CD4-positive, CD25-positive, alpha-beta regulatory T cell (primary cell): Measurements from ENCODE around the gene RAE1. TPM values are rescaled to one million over a fixed set of nuclear protein-coding genes. Genes with fewer than 3 reads are reported as not detected.
"Not testable (repeated sequence)": the region's sequence is repeated elsewhere in the genome, so short reads cannot be mapped to it uniquely, and the experiment has no call there.

Source experiments
- ATAC-seq, 2 donors: fragments of 150-1000 bp; cut with Tn5 transposase; one replicate each; pipeline ENCODE4 v1.10.0; 2021; ENCODE audit warnings: low read depth in 2 of 2, moderate number of reproducible peaks in 2 of 2, moderate library complexity in 1 of 2
- DNase-seq, 3 donors: peaks; one replicate each; pipeline versions ENCODE4 v3.0.0 to v3.0.0-alpha.2; 2012 to 2022; ENCODE audit warnings: mixed read lengths in 1 of 3
- H3K27ac ChIP-seq: one replicate; pipeline ENCODE4 v1.7.0; 2013; ENCODE audit warnings: mild to moderate bottlenecking, low read length; ENCODE audit not compliant: insufficient read depth, poor library complexity, severe bottlenecking
- H3K27me3 ChIP-seq: one replicate; pipeline ENCODE4 v1.7.0; 2013; ENCODE audit warnings: low read length; ENCODE audit not compliant: control insufficient read depth, insufficient read depth
- H3K36me3 ChIP-seq: one replicate; pipeline ENCODE4 v1.7.0; 2013; ENCODE audit warnings: mild to moderate bottlenecking, low read length, moderate library complexity; ENCODE audit not compliant: control insufficient read depth, insufficient read depth
- H3K4me1 ChIP-seq: 2 replicates; pipeline ENCODE4 v1.7.0; 2013; ENCODE audit warnings: mild to moderate bottlenecking, low read length; ENCODE audit not compliant: insufficient read depth, control insufficient read depth, poor library complexity, severe bottlenecking
- H3K4me3 ChIP-seq: one replicate; pipeline ENCODE4 v1.7.0; 2013; ENCODE audit warnings: low read depth, mild to moderate bottlenecking, low read length, moderate library complexity
- H3K9me3 ChIP-seq, 2 experiments: 1 replicate in 1 of 2; 2 replicates in 1 of 2; pipeline ENCODE4 v1.7.0; 2013; ENCODE audit warnings: low read length in 2 of 2, mild to moderate bottlenecking in 1 of 2, moderate library complexity in 1 of 2; ENCODE audit not compliant: control insufficient read depth in 2 of 2
- H3K27ac Mint-ChIP-seq, 3 donors: one replicate each; pipeline ENCODE4 v1.8.0; 2020 to 2022; ENCODE audit warnings: mild to moderate bottlenecking in 3 of 3, mixed read lengths in 3 of 3, moderate library complexity in 2 of 3
- H3K27me3 Mint-ChIP-seq: one replicate; pipeline ENCODE4 v1.8.0; 2022; ENCODE audit warnings: mild to moderate bottlenecking, mixed read lengths
- H3K36me3 Mint-ChIP-seq: one replicate; pipeline ENCODE4 v1.8.0; 2020; ENCODE audit warnings: mixed read lengths
- H3K4me1 Mint-ChIP-seq, 4 donors: one replicate each; pipeline ENCODE4 v1.8.0; 2020 to 2022; ENCODE audit warnings: mixed read lengths in 4 of 4, mild to moderate bottlenecking in 1 of 4
- H3K4me3 Mint-ChIP-seq, 4 donors: one replicate each; pipeline ENCODE4 v1.8.0; 2020 to 2022; ENCODE audit warnings: mild to moderate bottlenecking in 4 of 4, mixed read lengths in 4 of 4, moderate library complexity in 3 of 4
- H3K9me3 Mint-ChIP-seq, 7 donors: one replicate each; pipeline ENCODE4 v1.8.0; 2020 to 2022; ENCODE audit warnings: mixed read lengths in 7 of 7, mild to moderate bottlenecking in 3 of 7, moderate library complexity in 2 of 7
- polyA plus RNA-seq, 4 donors: library from polyadenylated mRNA; unstranded; fragments of 300-500 nt; fragmentation: Illumina TruSeq; gene quantifications; one replicate each; pipeline ENCODE4 v1.2.3, GENCODE V29; 2021
- total RNA-seq: library from RNA; stranded (reverse); gene quantifications from one replicate; pipeline ENCODE4 v1.2.3, GENCODE V29; 2022

The RAE1 gene
- total and polyA plus RNA-seq, 5 donors from 2014 or later, result 33.0 to 52.1 (median 36.5) TPM

DNA sequence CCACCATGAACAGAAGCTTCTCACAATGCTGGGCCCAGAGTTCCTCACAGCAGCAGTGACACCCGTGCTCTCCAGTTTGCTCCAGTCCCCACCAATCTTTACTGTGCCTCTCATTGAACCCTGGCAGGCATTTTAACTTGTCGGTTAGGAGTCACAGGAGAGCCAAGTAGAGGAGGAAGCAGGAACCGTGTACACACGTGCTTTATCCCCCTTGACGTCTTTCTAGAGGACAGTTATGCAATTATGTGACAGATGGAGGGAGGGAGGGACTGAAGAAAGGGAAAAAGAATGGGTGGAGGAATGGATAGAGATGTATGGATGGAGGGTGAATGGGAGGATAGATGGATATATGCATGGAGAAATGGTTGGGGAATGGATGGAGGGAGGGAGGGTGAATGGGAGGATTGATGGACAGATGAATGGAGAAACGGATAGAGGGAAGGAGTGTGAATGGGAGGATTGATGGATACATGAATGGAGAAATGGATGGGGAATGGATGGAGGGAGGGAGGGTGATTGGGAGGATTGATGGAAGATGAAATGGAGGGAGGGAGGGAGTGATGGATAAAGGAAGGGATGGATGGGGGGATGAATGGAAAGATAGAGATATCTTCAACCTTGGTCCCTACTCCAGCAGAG, 66.1 kb downstream of the RAE1 start:
- Mint-ChIP-seq H3K4me3 (no peak overlapping the region), H3K9me3 (no peaks in the 10 kb centered on the region), H3K27me3 (peaks cover 8% of the 10 kb centered on the region), H3K27ac (peak overlapping the region in 1 of 3 donors; percentile 25), H3K4me1 (peaks cover 5 to 27% (median 7%) of the 10 kb centered on the region in 4 donors), H3K36me3 (no peaks in the 10 kb centered on the region)
- DNase-seq (no peak), ATAC-seq (no peak)
- no peak overlapping the region for H3K4me3 ChIP-seq
- H3K36me3 ChIP-seq, result no peaks in the 10 kb centered on the region
- no peaks in the 10 kb centered on the region for H3K9me3 ChIP-seq
- peaks cover 1% of the 10 kb centered on the region for H3K4me1 ChIP-seq
- no peaks in the 10 kb centered on the region for H3K27me3 ChIP-seq
- H3K27ac ChIP-seq, result no peak overlapping the region

DNA sequence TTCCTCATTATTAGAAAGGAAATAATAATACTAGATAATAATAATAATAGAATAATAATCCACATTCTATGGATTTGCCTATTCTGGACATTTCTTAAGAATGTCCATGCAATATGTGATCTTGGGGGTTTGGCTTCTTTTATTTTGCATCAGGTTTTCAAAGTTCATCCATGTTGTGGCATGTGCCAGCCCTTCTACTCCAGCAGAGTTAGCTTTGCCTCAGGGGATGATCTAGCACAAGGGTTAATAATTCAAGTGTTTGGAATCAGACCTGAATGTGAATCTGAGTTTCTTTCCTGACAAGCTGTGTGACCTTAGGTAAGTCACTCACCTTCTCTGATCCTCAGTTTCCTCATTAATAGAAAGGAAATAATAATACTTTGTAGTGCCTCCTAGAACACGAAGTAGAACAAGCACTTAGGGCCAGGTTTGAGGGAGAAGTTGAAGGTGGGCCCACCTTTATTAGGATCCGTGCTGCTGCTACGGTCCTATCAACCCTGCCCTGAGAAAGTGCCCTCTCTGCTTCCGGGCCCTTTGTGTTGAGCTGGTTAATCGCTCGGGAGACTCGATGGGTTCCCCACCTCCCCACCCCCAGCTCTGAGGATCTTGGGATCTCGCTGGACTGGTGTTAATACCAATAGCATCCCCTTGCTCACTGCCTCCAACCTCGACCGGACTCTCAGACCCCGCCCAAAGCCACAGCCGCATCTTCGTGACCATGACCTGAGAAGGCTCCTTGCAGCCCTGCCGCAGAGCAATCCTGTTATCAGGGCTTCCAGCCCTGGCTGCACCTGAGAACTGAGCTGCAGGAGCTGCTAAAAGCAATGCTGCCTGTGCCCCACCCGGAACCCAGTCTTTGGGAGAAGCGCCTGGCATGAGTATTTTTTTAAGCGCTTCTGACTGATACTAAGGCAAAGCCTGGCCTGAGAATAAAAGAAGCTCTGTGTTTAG, 67.0 kb downstream of the RAE1 start:
- ATAC-seq (no peak), DNase-seq (no peak)
- Histone ChIP-seq H3K4me3 (no peak overlapping the region), H3K4me1 (no peaks in the 10 kb centered on the region), H3K27ac (no peak overlapping the region), H3K9me3 (no peaks in the 10 kb centered on the region), H3K27me3 (no peaks in the 10 kb centered on the region), H3K36me3 (no peaks in the 10 kb centered on the region)
- Mint-ChIP-seq H3K4me1 (peaks cover 6 to 20% (median 7%) of the 10 kb centered on the region in 4 donors), H3K27me3 (peaks cover 8% of the 10 kb centered on the region), H3K4me3 (no peak overlapping the region), H3K36me3 (no peaks in the 10 kb centered on the region), H3K27ac (peak overlapping the region in 1 of 3 donors; percentile 58), H3K9me3 (no peaks in the 10 kb centered on the region)

DNA sequence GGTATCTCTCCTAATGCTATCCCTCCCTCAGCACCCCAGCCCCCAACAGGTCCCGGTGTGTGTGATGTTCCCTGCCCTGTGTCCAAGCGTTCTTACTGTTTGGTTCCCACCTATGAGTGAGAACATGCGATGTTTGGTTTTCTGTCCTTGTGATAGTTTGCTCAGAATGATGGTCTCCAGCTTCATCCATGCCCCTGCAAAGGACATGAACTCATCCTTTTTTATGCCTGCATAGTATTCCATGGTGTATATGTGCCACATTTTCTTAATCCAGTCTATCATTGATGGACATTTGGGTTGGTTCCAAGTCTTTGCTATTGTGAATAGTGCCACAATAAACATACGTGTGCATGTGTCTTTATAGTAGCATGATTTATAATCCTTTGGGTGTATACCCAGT, 68.4 kb downstream of the RAE1 start:
- H3K27me3 ChIP-seq, H3K36me3 Mint-ChIP-seq, H3K27me3 Mint-ChIP-seq, H3K9me3 Mint-ChIP-seq, DNase-seq, H3K9me3 ChIP-seq, H3K4me1 ChIP-seq, H3K36me3 ChIP-seq, H3K4me3 ChIP-seq, H3K27ac ChIP-seq, ATAC-seq: not testable (repeated sequence)
- Mint-ChIP-seq H3K4me3 (peak overlapping the region in 1 of 4 donors; percentile 38), H3K27ac (peak overlapping the region in 1 of 3 donors; percentile 58), H3K4me1 (peaks cover 7 to 30% (median 11%) of the 10 kb centered on the region in 4 donors)

DNA sequence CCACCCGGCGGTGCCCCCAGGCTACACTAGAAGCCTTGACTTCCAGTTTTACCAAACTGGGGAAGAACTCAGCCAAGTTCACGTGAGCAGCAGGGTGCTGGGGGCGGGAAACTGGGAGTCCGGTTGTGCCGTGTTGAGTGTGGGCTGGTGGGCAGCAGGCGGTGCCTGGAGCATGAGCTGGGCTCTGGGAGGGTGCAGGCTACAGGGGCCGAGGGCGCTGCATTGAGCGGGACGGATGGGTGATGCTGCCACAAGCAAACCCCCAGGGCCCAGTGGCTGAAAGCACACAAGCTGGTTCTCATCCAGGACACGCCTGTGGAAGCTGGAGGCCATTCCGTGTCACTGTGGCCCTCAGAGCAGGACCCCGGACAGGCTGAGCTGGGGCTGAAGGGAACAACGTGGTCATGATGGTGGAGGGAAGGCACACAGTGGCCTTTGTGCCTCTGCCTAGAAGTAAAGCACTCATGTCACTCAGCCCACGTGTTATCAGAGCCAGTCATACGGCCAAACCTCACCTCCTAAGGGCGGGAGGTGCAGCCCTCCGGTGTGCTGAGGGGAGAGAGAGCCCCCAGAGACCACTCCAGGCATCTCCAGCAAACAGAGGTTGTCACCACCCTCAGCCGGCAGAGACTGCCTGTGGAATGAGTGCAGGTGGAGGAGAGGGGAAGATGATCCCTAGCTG, 69.7 kb downstream of the RAE1 start:
- no peak overlapping the region for H3K4me3 ChIP-seq
- H3K36me3 Mint-ChIP-seq, result no peaks in the 10 kb centered on the region
- no peaks in the 10 kb centered on the region for H3K27me3 ChIP-seq
- no peak overlapping the region for H3K27ac ChIP-seq
- no peak for DNase-seq
- no peaks in the 10 kb centered on the region for H3K36me3 ChIP-seq
- ATAC-seq, result no peak
- peaks cover 8% of the 10 kb centered on the region for H3K27me3 Mint-ChIP-seq
- peaks cover 3% of the 10 kb centered on the region for H3K4me1 ChIP-seq
- peaks cover 0 to 2% (median 0%) of the 10 kb centered on the region in 7 donors for H3K9me3 Mint-ChIP-seq
- no peaks in the 10 kb centered on the region for H3K9me3 ChIP-seq
- no peak overlapping the region for H3K4me3 Mint-ChIP-seq
- H3K4me1 Mint-ChIP-seq, result peaks cover 7 to 35% (median 14%) of the 10 kb centered on the region in 4 donors
- no peak overlapping the region for H3K27ac Mint-ChIP-seq

DNA sequence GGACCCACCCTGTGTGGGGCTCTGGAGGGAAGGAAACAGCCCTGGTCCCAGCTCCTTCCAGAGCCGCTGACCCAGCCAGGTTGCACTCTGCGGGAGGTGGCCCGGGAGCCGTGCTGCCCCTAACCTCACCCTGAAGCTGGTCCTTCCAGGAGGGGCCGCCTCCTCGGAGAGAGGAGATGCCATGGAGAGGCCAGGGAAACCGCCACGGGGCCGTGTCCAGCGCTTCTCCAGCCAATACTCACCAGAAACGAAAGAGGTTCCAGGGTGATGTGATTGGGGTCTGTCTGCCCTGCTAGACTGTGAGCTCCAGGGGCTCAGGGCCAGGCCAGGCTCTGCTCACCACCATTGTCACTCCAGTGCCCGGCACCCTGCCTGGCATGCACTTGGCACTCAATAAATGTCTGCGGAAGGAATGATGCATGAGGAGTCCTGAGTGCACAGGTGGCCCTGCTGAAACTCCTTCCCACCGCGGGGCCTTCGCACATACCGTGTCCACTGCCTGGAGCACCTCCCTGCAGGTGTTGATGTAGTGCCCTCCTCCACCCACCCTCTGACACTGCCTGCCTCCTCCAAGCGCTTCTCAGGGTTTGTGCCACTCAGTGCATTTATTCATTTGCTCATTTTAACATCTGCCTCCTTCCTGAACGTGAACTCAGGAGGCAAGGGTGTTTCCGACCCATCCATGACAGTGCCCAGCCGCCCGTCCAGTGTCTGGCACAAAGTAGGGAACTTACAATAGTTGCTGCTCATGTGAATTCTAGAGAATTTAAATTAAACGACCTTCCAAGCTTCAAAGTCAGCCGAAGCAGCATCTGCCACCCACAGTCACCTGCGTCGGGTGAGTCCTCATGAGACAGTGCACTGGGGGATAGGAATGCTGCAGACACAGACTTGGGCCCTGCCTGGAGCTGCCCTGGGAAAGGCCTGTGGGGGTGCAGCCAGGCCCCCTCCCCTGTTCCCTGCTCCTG, 70.5 kb downstream of the RAE1 start:
- ATAC-seq (no peak), DNase-seq (no peak)
- Mint-ChIP-seq H3K27me3 (peaks cover 8% of the 10 kb centered on the region), H3K4me1 (peaks cover 12 to 42% (median 19%) of the 10 kb centered on the region in 4 donors), H3K27ac (no peak overlapping the region), H3K36me3 (no peaks in the 10 kb centered on the region), H3K9me3 (peaks cover 0 to 3% (median 0%) of the 10 kb centered on the region in 7 donors), H3K4me3 (no peak overlapping the region)
- Histone ChIP-seq H3K27ac (no peak overlapping the region), H3K36me3 (no peaks in the 10 kb centered on the region), H3K9me3 (no peaks in the 10 kb centered on the region), H3K27me3 (no peaks in the 10 kb centered on the region), H3K4me1 (peaks cover 3% of the 10 kb centered on the region), H3K4me3 (no peak overlapping the region)

GRCh38 chr20:57422254-57422653, 71.2 kb downstream of the RAE1 start:
- no peaks in the 10 kb centered on the region for H3K9me3 ChIP-seq
- Mint-ChIP-seq H3K36me3 (no peaks in the 10 kb centered on the region), H3K4me3 (no peak overlapping the region), H3K4me1 (peaks cover 12 to 42% (median 20%) of the 10 kb centered on the region in 4 donors), H3K27ac (no peak overlapping the region), H3K9me3 (peaks cover 0 to 3% (median 0%) of the 10 kb centered on the region in 7 donors), H3K27me3 (peaks cover 8% of the 10 kb centered on the region)
- H3K36me3 ChIP-seq, result no peaks in the 10 kb centered on the region
- H3K4me3 ChIP-seq, result no peak overlapping the region
- H3K27me3 ChIP-seq, result no peaks in the 10 kb centered on the region
- DNase-seq (no peak), ATAC-seq (no peak)
- no peak overlapping the region for H3K27ac ChIP-seq
- peaks cover 3% of the 10 kb centered on the region for H3K4me1 ChIP-seq
